ENCODE data around the gene SH3PXD2A. TPM values are rescaled to one million over a fixed set of nuclear protein-coding genes. Genes with fewer than 3 reads are reported as not detected.

Gene SH3PXD2A
- total and polyA plus RNA-seq, 2 donors (not counting 1 experiment from before 2014, with no cell fraction given), result 3.2 to 33.5 TPM

- Histone ChIP-seq H3K27ac (ENCODE audit: low read length in 2 of 2) (no peak overlapping the region), H4K20me1 (ENCODE audit: control insufficient read depth, insufficient read depth, low read length, poor library complexity, severe bottlenecking) (no peaks in the 10 kb centered on the region), H3K36me3 (replicated peaks in 1 of 2; ENCODE audit: control extremely low read depth in 1 of 2, control insufficient read depth in 1 of 2, extremely low read depth in 1 of 2, insufficient read depth in 2 of 2, low read length in 1 of 2) (no peaks in the 10 kb centered on the region), H3K9ac (ENCODE audit: low read length) (no peak overlapping the region), H3K4me2 (replicated peaks; ENCODE audit: low read depth, low read length, poor library complexity, severe bottlenecking) (no peak overlapping the region), H3K4me3 (ENCODE audit: control extremely low read depth in 1 of 5, extremely low read depth in 1 of 5, insufficient read depth in 1 of 5, low read depth in 2 of 5, low read length in 4 of 5) (no peak overlapping the region), H3K9me3 (ENCODE audit: control extremely low read depth in 1 of 3, control insufficient read depth in 2 of 3, insufficient read depth in 1 of 3, low read length in 2 of 3) (no peaks in the 10 kb centered on the region), H3K27me3 (replicated peaks in 1 of 4; ENCODE audit: control extremely low read depth in 1 of 4, control insufficient read depth in 3 of 4, insufficient read depth in 4 of 4, low read length in 3 of 4) (peaks cover 0 to 14% (median 0%) of the 10 kb centered on the region in 4 experiments), H3K79me2 (ENCODE audit: control insufficient read depth, insufficient read depth, low read length) (no peaks in the 10 kb centered on the region), H2AFZ (ENCODE audit: insufficient read depth, low read depth, low read length, poor library complexity, severe bottlenecking) (no peak overlapping the region), H3K4me1 (ENCODE audit: control insufficient read depth in 2 of 2, insufficient read depth in 2 of 2, low read length in 2 of 2) (no peaks in the 10 kb centered on the region)
- ATAC-seq (ENCODE audit: low read depth) (no peak), DNase-seq (no peak)
- no CpG with 5 or more reads among the region's 6 CpGs for WGBS (ENCODE audit: insufficient coverage)
- no peak for TF ChIP-seq EZH2 (IDR thresholded peaks at IDR 0.05; ENCODE audit: borderline replicate concordance, insufficient read depth, low read depth, low read length, poor library complexity, severe bottlenecking)
- no peak for TF ChIP-seq CTCF (IDR thresholded peaks at IDR 0.05)
- no peak overlapping the region for H3K27ac Mint-ChIP-seq
- H3K27me3 Mint-ChIP-seq, result peaks cover 33% of the 10 kb centered on the region
- ChIA-PET CTCF (no interaction called here), POLR2A (no interaction called here)
- no peaks in the 10 kb centered on the region for H3K9me3 Mint-ChIP-seq (ENCODE audit: insufficient read depth)
- H3K4me1 Mint-ChIP-seq, result no peaks in the 10 kb centered on the region
- intact Hi-C loops (cut with micrococcal nuclease), result no loop called here
- H3K4me3 Mint-ChIP-seq, result no peak overlapping the region
Observed at GRCh38 chr10:103816431-103816830, 38.9 kb downstream of the SH3PXD2A start.

- ChIA-PET CTCF (interaction anchor here (0.8 kb wide), 1 partner anchor 61 kb away, joined by 3 read pairs; no protein-coding TSS in a partner anchor), POLR2A (no interaction called here)
- H3K27me3 ChIP-seq (replicated peaks in 1 of 4; ENCODE audit: control extremely low read depth in 1 of 4, control insufficient read depth in 3 of 4, insufficient read depth in 4 of 4, low read length in 3 of 4), result peaks cover 0 to 9% (median 0%) of the 10 kb centered on the region in 4 experiments
- ATAC-seq (ENCODE audit: low read depth) (no peak), DNase-seq (no peak)
- H3K27ac ChIP-seq (ENCODE audit: low read length in 2 of 2), result no peak overlapping the region
- intact Hi-C loops (cut with micrococcal nuclease), result no loop called here
- no peak overlapping the region for H3K27ac Mint-ChIP-seq
- no peak overlapping the region for H3K4me3 ChIP-seq (ENCODE audit: control extremely low read depth in 1 of 5, extremely low read depth in 1 of 5, insufficient read depth in 1 of 5, low read depth in 2 of 5, low read length in 4 of 5)
- TF ChIP-seq CTCF (IDR thresholded peaks at IDR 0.05), result no peak
- TF ChIP-seq EZH2 (IDR thresholded peaks at IDR 0.05; ENCODE audit: borderline replicate concordance, insufficient read depth, low read depth, low read length, poor library complexity, severe bottlenecking), result no peak
- H3K4me1 Mint-ChIP-seq, result no peaks in the 10 kb centered on the region
- no peak overlapping the region for H3K4me3 Mint-ChIP-seq
- WGBS (ENCODE audit: insufficient coverage), result 95% methylated on average over 3 of the region's 4 CpGs
- H3K9ac ChIP-seq (ENCODE audit: low read length), result no peak overlapping the region
- H4K20me1 ChIP-seq (ENCODE audit: control insufficient read depth, insufficient read depth, low read length, poor library complexity, severe bottlenecking), result no peaks in the 10 kb centered on the region
- H3K4me2 ChIP-seq (replicated peaks; ENCODE audit: low read depth, low read length, poor library complexity, severe bottlenecking), result no peak overlapping the region
- no peaks in the 10 kb centered on the region for H3K79me2 ChIP-seq (ENCODE audit: control insufficient read depth, insufficient read depth, low read length)
- H3K9me3 Mint-ChIP-seq (ENCODE audit: insufficient read depth), result no peaks in the 10 kb centered on the region
- no peaks in the 10 kb centered on the region for H3K36me3 ChIP-seq (replicated peaks in 1 of 2; ENCODE audit: control extremely low read depth in 1 of 2, control insufficient read depth in 1 of 2, extremely low read depth in 1 of 2, insufficient read depth in 2 of 2, low read length in 1 of 2)
- H3K9me3 ChIP-seq (ENCODE audit: control extremely low read depth in 1 of 3, control insufficient read depth in 2 of 3, insufficient read depth in 1 of 3, low read length in 2 of 3), result no peaks in the 10 kb centered on the region
- no peaks in the 10 kb centered on the region for H3K4me1 ChIP-seq (ENCODE audit: control insufficient read depth in 2 of 2, insufficient read depth in 2 of 2, low read length in 2 of 2)
- peaks cover 31% of the 10 kb centered on the region for H3K27me3 Mint-ChIP-seq
- H2AFZ ChIP-seq (ENCODE audit: insufficient read depth, low read depth, low read length, poor library complexity, severe bottlenecking), result no peak overlapping the region
Observed at GRCh38 chr10:103814626-103815370, 40.6 kb downstream of the SH3PXD2A start.
